Activated CD8-positive, alpha-beta memory T cell treated with anti-CD3 and anti-CD28 coated beads for 1 hour (primary cell): Measurements from ENCODE around the gene KSR2.
"Not testable (repeated sequence)": the region's sequence is repeated elsewhere in the genome, so short reads cannot be mapped to it uniquely, and the experiment has no call there.

ENCODE experiments used
- DNase-seq, 2 donors: peaks; one replicate each; pipeline ENCODE4 v3.0.0-alpha.2; 2020; ENCODE audit warnings: low read depth in 1 of 2; ENCODE audit errors: extremely low read depth in 1 of 2

The KSR2 gene

DNA sequence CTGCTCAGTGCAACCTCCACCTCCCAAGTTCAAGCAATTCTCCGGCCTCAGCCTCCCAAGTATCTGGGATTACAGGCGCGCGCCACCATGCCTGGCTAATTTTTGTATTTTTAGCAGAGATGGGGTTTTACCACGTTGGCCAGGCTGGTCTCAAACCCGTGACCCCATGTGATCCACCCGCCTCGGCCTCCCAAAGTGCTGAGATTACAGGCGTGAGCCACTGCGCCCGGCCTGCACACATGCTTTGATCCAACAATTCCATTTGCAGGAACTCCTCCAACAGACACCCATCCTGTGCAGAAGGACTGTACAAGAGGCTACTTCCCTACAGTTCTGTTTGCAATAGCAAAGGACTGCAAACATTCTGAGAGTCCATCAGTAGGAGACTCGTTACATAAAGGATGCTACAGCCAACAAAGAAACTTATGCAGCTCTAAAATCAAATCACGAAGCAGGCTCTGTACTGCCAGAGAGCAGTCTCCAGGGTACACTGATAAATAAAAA, 108.0 kb downstream of the KSR2 start:
- not testable (repeated sequence) for DNase-seq

DNA sequence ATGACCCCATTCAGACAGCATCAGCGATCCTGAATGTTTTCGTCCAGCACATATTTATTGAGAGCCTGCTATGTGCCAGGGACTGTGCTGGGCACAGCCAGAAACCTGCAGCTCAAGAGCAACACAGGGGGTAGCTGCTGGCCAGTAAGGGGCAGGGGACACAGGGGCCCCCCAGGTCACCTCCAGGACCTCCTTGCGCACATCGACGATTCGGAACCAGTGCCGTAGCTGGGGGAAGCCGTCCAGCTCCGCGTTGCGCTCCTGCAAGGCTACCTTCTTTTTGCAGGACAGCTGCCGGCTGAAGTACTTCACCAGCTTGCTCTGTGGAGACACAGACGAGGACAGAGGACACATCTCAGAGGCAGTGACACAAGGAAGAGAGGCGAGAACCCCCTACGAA, 108.7 kb downstream of the KSR2 start:
- DNase-seq: no peak

DNA sequence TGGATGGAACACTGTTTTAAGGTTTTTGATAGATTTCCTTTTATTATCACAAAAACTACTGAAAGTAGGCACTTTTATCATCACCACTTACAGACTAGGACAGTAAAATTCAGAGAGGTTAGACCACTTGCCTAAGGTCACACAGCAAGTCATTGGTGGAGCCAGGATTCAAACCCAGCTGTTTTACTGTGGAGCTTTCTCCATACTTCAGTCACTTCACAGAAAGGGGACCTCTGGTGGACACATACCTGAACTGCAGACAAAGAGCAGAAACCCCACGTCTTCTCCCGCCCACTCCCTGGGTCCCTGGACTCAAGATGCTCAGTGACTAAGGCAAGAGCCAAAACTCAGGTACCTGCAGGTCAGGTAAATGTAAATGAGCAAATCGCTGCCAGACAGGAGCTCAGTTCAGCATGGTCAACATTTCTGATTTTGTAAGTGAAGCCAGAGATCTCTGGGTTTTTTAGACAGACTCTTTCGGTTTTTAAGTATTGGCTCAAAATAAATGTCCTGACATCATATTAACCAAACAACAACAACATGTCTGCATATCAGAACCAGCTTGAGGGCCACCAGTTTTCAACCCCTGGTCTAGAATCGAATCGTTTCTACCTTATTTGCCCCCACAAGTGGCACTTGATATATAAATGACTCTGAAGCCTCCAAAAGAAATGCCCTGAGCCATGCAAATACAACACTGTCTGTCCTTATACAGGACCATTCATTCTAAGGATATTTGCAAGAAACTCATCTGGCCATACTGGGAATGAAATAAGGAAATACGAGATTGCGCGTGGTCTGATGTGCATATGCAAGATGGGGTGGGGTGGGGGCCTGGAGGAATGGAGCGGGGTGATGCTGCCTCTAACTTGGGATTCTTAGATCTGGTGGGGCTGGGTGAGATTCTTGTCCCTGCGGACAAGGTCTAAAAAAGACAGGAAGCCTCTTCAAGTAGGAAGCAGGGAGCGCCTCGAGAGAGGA, 110.9 kb downstream of the KSR2 start:
- peak in 1 of 2 donors; percentile 14 for DNase-seq

DNA sequence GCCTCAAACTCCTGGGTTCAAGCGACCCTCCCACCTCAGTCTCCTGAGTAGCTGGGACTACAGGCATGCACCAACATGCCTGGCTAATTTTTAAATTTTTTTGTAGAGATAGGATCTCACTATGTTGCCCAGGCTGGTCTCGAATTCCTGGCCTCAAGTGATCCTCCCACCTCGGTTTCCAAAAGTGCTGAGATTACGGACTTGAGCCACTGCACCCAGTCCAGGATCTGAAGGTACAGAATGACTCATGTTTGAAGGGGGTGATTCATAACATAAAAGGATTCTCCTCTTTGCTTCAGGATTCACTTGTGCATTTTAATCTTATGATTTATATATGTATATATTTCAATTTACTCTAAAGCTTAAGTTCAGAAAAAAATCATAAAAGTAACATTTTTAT, 111.7 kb downstream of the KSR2 start:
- not testable (repeated sequence) for DNase-seq

DNA sequence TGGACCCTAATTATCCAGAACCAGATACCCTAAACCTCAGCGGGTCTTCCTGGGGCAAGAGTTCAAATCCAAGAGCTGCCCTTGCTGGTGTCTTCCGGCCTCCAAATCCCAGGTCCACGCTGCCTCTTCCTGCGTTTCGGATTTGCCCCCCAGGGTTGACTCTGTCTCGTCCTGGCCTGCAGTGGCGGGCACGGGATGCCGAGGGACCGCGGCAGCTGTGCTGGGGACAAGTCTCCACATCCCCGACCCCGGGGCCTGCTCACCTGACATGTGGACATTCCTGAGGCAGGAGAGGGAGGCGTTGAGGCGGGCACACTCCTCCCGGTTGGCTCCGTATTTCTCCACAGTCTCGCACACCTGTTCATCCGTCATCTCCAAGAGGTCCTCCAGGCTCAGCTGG, 113.6 kb downstream of the KSR2 start:
- DNase-seq: no peak

DNA sequence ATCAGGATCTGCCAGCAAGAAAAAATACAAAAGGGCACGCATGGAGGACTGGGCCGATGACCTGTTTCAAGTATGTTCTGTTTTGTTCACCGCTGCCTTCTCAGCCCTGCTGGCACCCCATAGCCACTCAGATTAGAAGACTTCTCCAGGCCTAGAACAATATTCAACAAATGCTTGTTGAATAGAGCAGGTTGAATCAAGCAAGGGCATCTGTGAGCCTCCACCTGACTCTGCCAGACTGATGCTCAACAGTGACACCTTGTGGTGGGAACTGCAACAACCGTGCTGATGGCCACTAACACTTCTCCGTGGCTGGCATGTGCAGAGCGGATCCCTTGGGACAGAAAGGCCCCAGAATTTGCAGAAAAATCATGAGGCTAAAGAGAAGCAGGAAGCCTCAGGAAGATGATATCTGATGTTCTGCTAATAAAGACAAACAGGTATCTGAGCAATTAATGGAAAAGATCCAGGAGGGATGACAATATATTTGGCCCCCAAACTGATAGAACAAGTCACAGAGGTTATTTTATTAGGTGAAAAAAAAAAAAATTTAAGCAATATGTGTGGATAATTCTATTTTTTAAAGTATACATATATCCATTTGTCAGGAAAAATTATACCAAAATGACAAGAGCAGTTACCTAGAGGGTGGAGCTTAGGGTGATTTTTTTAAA, 114.3 kb downstream of the KSR2 start:
- DNase-seq: no peak

DNA sequence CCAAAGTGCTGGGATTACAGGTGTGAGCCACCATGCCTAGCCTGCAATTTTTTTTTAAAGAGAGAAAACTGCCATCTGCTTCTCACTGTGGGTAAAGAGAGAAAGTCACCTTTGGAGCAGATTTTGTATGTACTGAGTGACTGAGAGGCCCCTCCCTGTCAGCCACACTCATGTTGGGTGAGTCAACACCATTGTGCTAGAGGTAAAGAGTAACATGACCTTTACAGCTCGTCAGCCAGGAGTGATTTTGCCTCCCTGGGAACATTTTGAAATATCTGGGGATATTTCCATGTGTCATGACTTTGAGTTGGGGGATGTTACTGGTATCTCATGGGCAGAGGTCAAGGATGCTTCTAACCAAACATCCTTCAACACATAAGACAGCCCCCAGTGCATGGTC, 115.2 kb downstream of the KSR2 start:
- no peak for DNase-seq

DNA sequence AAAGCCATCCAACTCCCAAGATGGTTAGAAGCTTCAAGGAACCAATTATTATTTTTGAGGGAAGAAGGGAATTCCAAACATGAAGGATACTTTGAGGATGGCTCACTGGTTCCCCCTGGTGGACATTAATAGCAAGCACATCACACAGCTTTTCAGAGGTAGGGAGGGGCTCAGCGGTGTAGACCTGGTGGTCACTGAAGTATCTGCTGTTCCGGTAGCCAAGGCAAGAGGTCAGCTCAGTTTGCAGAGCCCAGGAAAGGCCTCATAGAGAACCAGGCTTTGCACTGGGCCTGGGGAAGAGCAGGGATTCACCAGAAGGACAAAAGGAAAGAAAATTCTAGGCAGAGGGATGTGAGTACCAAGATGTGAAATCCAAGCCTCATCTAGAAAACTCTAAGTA, 118.7 kb downstream of the KSR2 start:
- DNase-seq: no peak

DNA sequence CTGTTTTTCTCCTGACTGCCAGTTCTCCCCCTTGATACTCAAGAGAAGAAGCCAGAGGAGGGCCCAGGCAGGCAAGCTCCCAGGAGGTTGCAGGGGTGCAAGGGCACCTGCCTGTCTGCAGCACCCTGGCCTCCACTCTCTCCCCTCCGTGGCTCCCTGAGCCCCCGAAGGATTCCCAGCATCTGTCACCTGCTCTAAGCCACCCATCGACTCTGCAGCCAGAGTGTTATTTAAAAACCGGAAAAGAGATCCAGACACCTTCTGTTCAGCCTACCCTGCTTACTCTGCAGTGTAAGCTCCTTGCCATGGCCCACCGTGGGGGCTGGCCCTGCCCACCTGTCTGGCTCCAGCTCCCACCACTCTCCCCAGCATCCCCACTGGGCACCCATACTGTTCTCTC, 121.4 kb downstream of the KSR2 start:
- no peak for DNase-seq

DNA sequence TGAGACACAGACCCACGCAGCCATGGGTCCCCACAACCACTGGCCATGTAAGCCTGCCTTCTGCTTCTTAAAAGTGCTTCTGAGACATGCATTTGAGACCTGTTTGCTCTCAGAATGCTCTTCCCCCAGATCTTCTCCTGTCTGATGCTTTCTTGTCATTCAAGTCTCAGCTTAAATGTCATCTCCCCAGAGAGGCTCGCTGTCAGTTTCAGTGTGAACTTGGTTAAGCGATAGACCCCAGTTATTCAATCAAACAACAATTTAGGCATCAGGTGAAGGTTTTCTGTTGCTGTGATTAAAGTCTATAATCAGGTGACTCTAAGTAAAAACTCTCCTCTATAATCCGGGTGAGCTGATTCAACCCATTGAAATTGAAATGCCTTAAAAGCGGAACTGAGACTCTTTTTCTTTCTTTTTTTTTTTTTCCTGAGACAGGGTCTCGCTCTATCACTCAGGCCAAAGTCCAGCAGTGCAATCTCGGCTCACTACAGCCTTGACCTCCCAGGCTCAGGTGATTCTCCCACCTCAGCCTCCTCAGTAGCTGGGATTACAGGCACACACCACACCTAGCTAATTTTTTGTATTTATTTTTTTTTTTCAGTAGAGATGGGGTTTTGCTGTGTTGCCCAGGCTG, 123.4 kb downstream of the KSR2 start:
- no peak for DNase-seq

DNA sequence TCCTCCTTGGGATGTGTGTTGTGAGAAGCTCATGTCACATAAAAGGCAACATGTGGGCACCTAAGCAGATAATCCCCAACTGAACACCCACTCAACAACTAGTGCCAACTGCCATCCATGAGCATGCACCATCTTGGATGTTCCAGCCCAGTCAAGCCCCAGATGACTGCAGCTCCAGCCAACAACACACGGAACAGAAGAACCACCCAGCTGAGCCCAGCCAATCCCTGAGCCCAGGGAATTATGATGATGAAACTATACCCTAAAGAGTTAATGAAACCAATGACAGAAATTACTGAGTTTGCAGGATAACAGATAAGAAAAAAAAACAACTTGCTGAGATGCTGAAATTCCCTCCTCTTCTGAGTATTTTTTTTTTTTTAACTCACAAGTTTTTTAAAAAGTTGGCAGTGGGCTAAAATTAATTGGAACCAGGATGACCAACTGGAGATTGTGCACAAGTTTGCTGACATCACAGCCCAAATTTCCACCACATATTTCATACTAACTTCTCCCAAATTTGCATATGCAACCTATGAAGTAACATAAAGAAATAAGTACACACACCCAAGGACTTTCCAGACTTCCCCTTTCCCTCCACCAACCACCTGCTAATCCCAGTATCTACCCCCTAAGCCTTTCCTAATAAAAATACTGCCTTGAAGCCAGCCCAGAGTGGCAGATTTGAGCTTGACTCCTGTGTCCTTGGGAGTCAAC, 124.5 kb downstream of the KSR2 start:
- no peak for DNase-seq

DNA sequence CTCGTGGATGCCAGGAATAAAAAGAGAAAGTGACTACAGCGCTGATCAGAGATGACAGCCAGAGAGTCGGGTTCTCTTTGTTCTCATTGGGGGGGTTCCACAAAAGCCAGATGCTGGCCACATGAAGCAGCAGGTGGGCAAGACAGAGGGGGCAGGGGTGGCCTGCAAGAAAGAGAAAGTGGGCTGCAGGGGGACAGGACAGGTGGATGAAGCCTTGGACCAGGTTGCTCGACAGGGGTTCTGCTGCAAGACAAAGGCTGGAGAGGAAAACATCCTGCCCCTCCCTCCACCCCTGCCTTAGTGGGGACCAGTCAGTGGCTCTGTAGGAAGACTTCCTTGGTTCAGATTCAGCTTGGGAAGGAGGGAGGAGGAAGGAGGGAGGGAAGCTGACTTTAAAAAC, 126.2 kb downstream of the KSR2 start:
- DNase-seq: no peak

DNA sequence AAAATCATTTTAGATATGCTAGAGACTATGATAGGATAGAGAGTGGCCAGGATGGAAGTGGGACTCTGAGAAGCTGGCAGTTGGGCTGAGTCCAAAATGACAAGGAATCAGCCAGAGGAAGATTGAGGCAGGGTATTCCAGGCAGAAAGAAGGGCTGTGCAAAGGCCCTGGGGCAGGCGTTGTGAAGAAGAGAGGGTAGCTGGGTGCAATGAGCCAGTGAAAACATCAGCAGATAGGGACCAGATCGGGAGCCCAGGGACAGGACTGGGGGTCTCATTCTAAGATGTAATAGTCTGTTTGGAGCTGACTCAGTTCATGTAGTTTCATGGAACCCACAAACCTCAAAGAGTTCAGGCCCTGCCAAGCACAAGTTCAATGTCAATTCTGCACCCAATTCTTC, 126.6 kb downstream of the KSR2 start:
- no peak for DNase-seq

DNA sequence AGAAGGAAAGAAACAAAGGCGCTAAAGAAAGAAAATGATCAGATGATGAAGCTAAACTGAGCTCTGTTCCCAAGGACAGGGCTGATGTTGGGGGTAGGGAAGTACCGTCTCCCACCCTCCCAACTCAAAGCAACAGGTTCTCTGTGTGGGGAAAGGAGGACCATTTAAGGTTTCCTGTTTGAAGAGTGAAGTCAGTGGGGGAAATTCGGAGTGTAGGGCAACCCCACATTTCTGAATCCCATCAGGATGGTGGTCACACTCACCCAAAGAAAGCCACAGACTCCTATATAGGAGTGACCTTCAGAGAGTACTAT, 131.1 kb downstream of the KSR2 start:
- no peak for DNase-seq

DNA sequence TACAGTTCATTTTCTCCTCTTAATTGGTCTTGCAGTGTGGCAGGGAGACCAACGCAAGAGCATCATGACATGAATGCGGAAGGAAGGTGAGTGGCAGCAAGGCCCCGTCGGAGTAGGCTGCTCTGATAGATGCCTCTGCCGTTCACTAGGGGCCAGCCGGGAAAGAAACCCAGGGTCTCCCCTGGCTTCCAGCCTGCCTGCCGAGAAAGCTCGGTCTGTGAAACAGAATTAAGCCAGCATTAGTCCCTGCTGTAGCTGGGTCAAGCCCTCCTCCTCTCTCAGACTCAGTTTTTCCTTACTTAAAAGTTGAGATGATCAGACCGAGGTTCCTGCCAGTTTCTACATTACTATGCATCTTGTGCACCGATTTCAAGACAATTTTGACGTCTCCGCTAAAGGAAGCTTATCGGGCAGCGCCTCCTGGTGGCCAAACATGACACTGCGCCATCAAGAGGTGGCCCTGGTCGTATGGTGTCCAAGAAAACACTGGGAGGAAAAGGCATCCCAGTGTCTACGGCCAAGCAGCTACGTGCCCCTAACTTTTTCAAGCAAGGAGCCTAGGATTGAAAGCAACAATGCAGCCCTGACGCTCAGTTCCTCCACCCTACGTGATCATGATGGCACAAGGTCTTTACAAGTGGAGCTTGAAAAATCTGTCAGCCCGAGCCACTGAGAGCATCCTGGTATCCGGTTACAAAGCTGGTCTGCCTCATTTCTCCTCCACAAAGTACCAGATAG, 131.6 kb downstream of the KSR2 start:
- peak; percentile 6 to 54 for DNase-seq

DNA sequence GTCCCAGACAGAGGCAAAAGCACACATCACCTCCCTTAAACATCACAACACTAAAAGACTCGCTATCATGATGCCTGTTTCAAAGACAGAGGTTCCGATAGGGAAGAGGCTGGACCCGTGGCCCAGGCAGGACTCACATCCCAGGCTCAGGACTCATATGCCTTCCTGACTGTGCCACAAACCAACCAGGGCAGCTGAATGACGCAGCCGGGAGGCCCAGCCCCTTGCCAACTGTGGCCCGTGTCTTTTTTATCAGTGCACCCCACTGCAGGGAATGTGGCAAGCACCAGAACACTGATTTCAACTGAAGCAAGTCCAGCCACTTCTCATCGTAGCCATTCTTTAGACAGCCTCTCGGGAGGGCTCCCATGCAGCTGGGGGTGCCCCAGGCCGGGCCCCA, 132.3 kb downstream of the KSR2 start:
- DNase-seq: no peak

DNA sequence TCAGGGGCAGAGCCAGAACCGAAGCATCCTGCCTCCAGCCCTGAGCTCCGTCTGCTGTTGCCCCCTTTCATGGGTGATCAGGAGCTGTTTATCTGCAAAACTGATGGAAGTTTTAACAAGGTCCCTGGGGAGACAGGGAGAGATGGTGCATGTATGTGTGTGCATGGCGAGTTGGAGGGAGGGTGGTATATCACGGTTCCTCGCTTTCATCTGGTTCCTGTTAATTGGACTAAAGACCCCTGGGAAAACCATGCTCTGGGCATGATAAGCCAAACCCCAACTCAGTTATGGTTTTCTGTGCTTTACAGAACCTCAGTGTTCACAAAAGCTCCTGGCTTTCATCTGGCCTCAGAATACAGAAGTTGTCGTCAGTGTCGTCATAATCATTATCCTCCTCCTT, 133.6 kb downstream of the KSR2 start:
- no peak for DNase-seq

DNA sequence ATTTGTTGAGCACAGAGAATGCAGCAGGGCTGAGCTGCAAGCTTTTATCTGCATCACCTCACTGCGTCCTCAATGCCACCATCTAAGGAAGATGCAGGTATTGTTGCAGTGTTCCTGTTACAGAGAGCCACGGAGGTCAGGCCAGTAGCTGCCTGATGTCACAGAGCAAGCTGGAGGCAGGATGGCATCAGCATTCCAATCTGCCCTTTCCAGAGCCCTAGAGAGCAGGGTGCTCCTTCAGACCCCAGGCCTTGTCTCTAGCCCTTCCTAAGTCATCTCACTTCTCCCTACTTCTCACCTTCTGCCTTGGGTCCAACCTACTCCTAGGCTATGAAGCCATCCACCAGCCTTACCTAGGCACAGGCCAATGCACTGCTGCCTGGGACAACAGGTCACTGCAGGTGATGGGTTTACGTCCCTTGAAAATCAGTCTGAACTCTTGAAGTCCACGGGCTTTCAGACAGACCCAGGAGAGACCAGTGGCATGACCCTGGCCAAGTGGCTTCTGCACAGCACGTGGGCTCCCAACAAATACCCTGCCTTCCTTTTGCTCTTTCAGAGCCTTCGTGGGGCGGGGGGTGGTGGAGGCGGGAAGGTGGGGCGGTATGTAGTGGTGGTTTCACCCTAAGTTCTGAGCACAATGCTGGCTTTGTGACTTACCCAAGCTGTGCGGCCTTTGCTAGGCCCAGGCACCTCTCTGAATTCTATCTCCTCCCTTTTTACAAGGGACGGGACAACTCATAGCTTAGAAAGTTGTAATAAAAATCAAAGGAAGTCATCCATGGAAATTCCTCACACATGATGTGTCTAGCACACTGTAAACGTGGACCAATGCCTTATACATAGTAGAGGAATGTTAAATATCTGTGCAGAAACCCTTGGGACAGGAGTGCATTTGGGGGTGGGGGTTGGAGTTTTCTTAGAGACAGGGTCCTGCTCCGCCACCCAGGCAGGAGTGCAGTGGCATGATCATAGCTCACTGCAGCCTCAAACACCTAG, 136.0 kb downstream of the KSR2 start:
- DNase-seq: no peak

DNA sequence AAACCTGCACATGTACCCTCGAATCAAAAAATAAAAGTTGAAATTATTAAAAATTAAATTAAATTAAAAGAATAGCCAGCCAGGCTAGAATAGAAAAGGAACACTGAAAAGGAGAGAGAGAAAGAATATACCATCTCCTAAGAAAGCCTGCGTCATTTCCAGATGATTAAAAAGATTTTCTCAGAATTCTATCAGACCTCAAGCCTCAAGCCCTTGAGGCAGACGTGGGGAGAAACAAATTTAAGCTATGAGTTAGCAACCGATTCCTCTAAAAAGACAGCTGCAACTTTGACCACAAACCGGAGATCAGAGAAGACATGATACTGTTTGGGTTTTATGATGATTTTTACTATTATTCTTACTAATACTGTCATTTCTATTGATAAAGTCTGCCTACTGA, 138.3 kb downstream of the KSR2 start:
- DNase-seq: no peak
